Measurements from ENCODE around the gene MAP1LC3B2.

GRCh38 chr12:116592731-116593130 lies 33.5 kb downstream of the MAP1LC3B2 start:
- TF ChIP-seq, protein P1, sequence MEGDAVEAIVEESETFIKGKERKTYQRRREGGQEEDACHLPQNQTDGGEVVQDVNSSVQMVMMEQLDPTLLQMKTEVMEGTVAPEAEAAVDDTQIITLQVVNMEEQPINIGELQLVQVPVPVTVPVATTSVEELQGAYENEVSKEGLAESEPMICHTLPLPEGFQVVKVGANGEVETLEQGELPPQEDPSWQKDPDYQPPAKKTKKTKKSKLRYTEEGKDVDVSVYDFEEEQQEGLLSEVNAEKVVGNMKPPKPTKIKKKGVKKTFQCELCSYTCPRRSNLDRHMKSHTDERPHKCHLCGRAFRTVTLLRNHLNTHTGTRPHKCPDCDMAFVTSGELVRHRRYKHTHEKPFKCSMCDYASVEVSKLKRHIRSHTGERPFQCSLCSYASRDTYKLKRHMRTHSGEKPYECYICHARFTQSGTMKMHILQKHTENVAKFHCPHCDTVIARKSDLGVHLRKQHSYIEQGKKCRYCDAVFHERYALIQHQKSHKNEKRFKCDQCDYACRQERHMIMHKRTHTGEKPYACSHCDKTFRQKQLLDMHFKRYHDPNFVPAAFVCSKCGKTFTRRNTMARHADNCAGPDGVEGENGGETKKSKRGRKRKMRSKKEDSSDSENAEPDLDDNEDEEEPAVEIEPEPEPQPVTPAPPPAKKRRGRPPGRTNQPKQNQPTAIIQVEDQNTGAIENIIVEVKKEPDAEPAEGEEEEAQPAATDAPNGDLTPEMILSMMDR (IDR thresholded peaks at IDR 0.05) = no peak
- no peak for TF ChIP-seq POLR2A (IDR thresholded peaks at IDR 0.05)

All from esophagus squamous epithelium (tissue), 4 donors.